ENCODE results near the gene RAPGEF4. TPM values are rescaled to one million over a fixed set of nuclear protein-coding genes. Genes with fewer than 3 reads are reported as not detected.
A peak's percentile ranks its signal among the peaks of the same experiment; 100 is the strongest.

The RAPGEF4 gene
- total and polyA plus RNA-seq, 3 experiments from 2014 or later = not detected

- ChIA-PET CTCF (no interaction called here), POLR2A (no interaction called here)
- no peak overlapping the region for H3K4me3 ChIP-seq (ENCODE audit: low read length)
- H3K27ac Mint-ChIP-seq = no peak overlapping the region
- no peaks in the 10 kb centered on the region for H3K9me3 Mint-ChIP-seq
- no peaks in the 10 kb centered on the region for H3K9me3 ChIP-seq (ENCODE audit: low read length)
- no peak overlapping the region for H3K27ac ChIP-seq (ENCODE audit: low read depth, low read length)
- H3K36me3 ChIP-seq (ENCODE audit: insufficient read depth, low read length) = no peaks in the 10 kb centered on the region
- no peaks in the 10 kb centered on the region for H3K36me3 Mint-ChIP-seq
- no peaks in the 10 kb centered on the region for H3K4me1 ChIP-seq (ENCODE audit: insufficient read depth, low read length)
- no peaks in the 10 kb centered on the region for H3K4me1 Mint-ChIP-seq
- peaks cover 5% of the 10 kb centered on the region for H3K27me3 ChIP-seq (ENCODE audit: insufficient read depth, low read length, poor library complexity, severe bottlenecking)
- H3K27me3 Mint-ChIP-seq = peaks cover 6 to 46% of the 10 kb centered on the region in 2 donors
- DNase-seq = no peak
- H3K4me3 Mint-ChIP-seq = no peak overlapping the region
These were observed 31.3 kb upstream of the RAPGEF4 start for GRCh38 chr2:172704072-172704936.

GRCh38 chr2:172705352-172705751, 30.3 kb upstream of the RAPGEF4 start:
- Histone ChIP-seq H3K27ac (ENCODE audit: low read depth, low read length) (no peak overlapping the region), H3K36me3 (ENCODE audit: insufficient read depth, low read length) (no peaks in the 10 kb centered on the region), H3K4me3 (ENCODE audit: low read length) (no peak overlapping the region), H3K4me1 (ENCODE audit: insufficient read depth, low read length) (no peaks in the 10 kb centered on the region), H3K9me3 (ENCODE audit: low read length) (no peaks in the 10 kb centered on the region), H3K27me3 (ENCODE audit: insufficient read depth, low read length, poor library complexity, severe bottlenecking) (peaks cover 5% of the 10 kb centered on the region)
- Mint-ChIP-seq H3K4me1 (no peaks in the 10 kb centered on the region), H3K27ac (no peak overlapping the region), H3K4me3 (no peak overlapping the region), H3K9me3 (no peaks in the 10 kb centered on the region), H3K36me3 (no peaks in the 10 kb centered on the region), H3K27me3 (peaks cover 6 to 46% of the 10 kb centered on the region in 2 donors)
- CTCF ChIA-PET = no interaction called here
- POLR2A ChIA-PET = no interaction called here
- DNase-seq = no peak

GRCh38 chr2:172708247-172708646, 27.4 kb upstream of the RAPGEF4 start:
- CTCF ChIA-PET = no interaction called here
- Mint-ChIP-seq H3K4me3 (no peak overlapping the region), H3K36me3 (no peaks in the 10 kb centered on the region), H3K27ac (no peak overlapping the region), H3K4me1 (no peaks in the 10 kb centered on the region), H3K9me3 (no peaks in the 10 kb centered on the region), H3K27me3 (peaks cover 6 to 39% of the 10 kb centered on the region in 2 donors)
- Histone ChIP-seq H3K4me1 (ENCODE audit: insufficient read depth, low read length) (no peaks in the 10 kb centered on the region), H3K27ac (ENCODE audit: low read depth, low read length) (no peak overlapping the region), H3K9me3 (ENCODE audit: low read length) (no peaks in the 10 kb centered on the region), H3K36me3 (ENCODE audit: insufficient read depth, low read length) (no peaks in the 10 kb centered on the region), H3K4me3 (ENCODE audit: low read length) (no peak overlapping the region), H3K27me3 (ENCODE audit: insufficient read depth, low read length, poor library complexity, severe bottlenecking) (no peaks in the 10 kb centered on the region)
- POLR2A ChIA-PET = no interaction called here
- no peak for DNase-seq

- no peaks in the 10 kb centered on the region for H3K9me3 Mint-ChIP-seq
- H3K27ac Mint-ChIP-seq = no peak overlapping the region
- no peak overlapping the region for H3K27ac ChIP-seq (ENCODE audit: low read depth, low read length)
- no peaks in the 10 kb centered on the region for H3K9me3 ChIP-seq (ENCODE audit: low read length)
- H3K27me3 ChIP-seq (ENCODE audit: insufficient read depth, low read length, poor library complexity, severe bottlenecking) = no peaks in the 10 kb centered on the region
- H3K4me3 Mint-ChIP-seq = no peak overlapping the region
- ChIA-PET CTCF (interaction anchor here (1.4 kb wide), 2 partner anchors 9 to 248 kb away, joined by 3 to 4 read pairs; no protein-coding TSS in a partner anchor), POLR2A (no interaction called here)
- H3K36me3 ChIP-seq (ENCODE audit: insufficient read depth, low read length) = no peaks in the 10 kb centered on the region
- no peaks in the 10 kb centered on the region for H3K4me1 ChIP-seq (ENCODE audit: insufficient read depth, low read length)
- H3K4me3 ChIP-seq (ENCODE audit: low read length) = no peak overlapping the region
- H3K27me3 Mint-ChIP-seq = peaks cover 5 to 34% of the 10 kb centered on the region in 2 donors
- H3K4me1 Mint-ChIP-seq = no peaks in the 10 kb centered on the region
- H3K36me3 Mint-ChIP-seq = no peaks in the 10 kb centered on the region
- no peak for DNase-seq
These were observed 25.9 kb upstream of the RAPGEF4 start for GRCh38 chr2:172709566-172710291.

- no peaks in the 10 kb centered on the region for H3K27me3 ChIP-seq (ENCODE audit: insufficient read depth, low read length, poor library complexity, severe bottlenecking)
- Mint-ChIP-seq H3K27ac (no peak overlapping the region), H3K9me3 (no peaks in the 10 kb centered on the region), H3K27me3 (peaks cover 3 to 31% of the 10 kb centered on the region in 2 donors), H3K36me3 (no peaks in the 10 kb centered on the region), H3K4me1 (no peaks in the 10 kb centered on the region), H3K4me3 (no peak overlapping the region)
- no peaks in the 10 kb centered on the region for H3K4me1 ChIP-seq (ENCODE audit: insufficient read depth, low read length)
- H3K4me3 ChIP-seq (ENCODE audit: low read length) = no peak overlapping the region
- peak in 2 of 5 donors; percentile 9 to 34 for DNase-seq
- H3K9me3 ChIP-seq (ENCODE audit: low read length) = no peaks in the 10 kb centered on the region
- no peak overlapping the region for H3K27ac ChIP-seq (ENCODE audit: low read depth, low read length)
- CTCF ChIA-PET = interaction anchor here (0.7 to 1.4 kb wide), 3 partner anchors 10 to 861 kb away, joined by 3 to 4 read pairs (median 3); no protein-coding TSS in a partner anchor
- POLR2A ChIA-PET = no interaction called here
- no peaks in the 10 kb centered on the region for H3K36me3 ChIP-seq (ENCODE audit: insufficient read depth, low read length)
These were observed 25.0 kb upstream of the RAPGEF4 start for GRCh38 chr2:172710584-172711047.

GRCh38 chr2:172711110-172711509, 24.5 kb upstream of the RAPGEF4 start:
- ChIA-PET CTCF (interaction anchor here (0.7 to 1.4 kb wide), 3 partner anchors 11 to 862 kb away, joined by 3 to 4 read pairs (median 3); no protein-coding TSS in a partner anchor), POLR2A (no interaction called here)
- no peaks in the 10 kb centered on the region for H3K9me3 ChIP-seq (ENCODE audit: low read length)
- no peak overlapping the region for H3K4me3 ChIP-seq (ENCODE audit: low read length)
- H3K36me3 ChIP-seq (ENCODE audit: insufficient read depth, low read length) = no peaks in the 10 kb centered on the region
- Mint-ChIP-seq H3K4me3 (no peak overlapping the region), H3K27me3 (peaks cover 3 to 26% of the 10 kb centered on the region in 2 donors), H3K4me1 (no peaks in the 10 kb centered on the region), H3K27ac (no peak overlapping the region), H3K9me3 (no peaks in the 10 kb centered on the region), H3K36me3 (no peaks in the 10 kb centered on the region)
- H3K27me3 ChIP-seq (ENCODE audit: insufficient read depth, low read length, poor library complexity, severe bottlenecking) = no peaks in the 10 kb centered on the region
- no peak overlapping the region for H3K27ac ChIP-seq (ENCODE audit: low read depth, low read length)
- no peaks in the 10 kb centered on the region for H3K4me1 ChIP-seq (ENCODE audit: insufficient read depth, low read length)
- no peak for DNase-seq

GRCh38 chr2:172712251-172712650, 23.4 kb upstream of the RAPGEF4 start:
- POLR2A ChIA-PET = no interaction called here

GRCh38 chr2:172713365-172713875, 22.2 kb upstream of the RAPGEF4 start:
- Histone ChIP-seq H3K27ac (ENCODE audit: low read depth, low read length) (no peak overlapping the region), H3K4me3 (ENCODE audit: low read length) (no peak overlapping the region), H3K9me3 (ENCODE audit: low read length) (no peaks in the 10 kb centered on the region), H3K4me1 (ENCODE audit: insufficient read depth, low read length) (no peaks in the 10 kb centered on the region), H3K36me3 (ENCODE audit: insufficient read depth, low read length) (no peaks in the 10 kb centered on the region), H3K27me3 (ENCODE audit: insufficient read depth, low read length, poor library complexity, severe bottlenecking) (no peaks in the 10 kb centered on the region)
- DNase-seq = no peak
- no peak overlapping the region for H3K27ac Mint-ChIP-seq
- H3K36me3 Mint-ChIP-seq = no peaks in the 10 kb centered on the region
- POLR2A ChIA-PET = no interaction called here
- H3K4me3 Mint-ChIP-seq = no peak overlapping the region
- CTCF ChIA-PET = no interaction called here
- no peaks in the 10 kb centered on the region for H3K4me1 Mint-ChIP-seq
- no peaks in the 10 kb centered on the region for H3K9me3 Mint-ChIP-seq
- H3K27me3 Mint-ChIP-seq = peaks cover 0 to 7% of the 10 kb centered on the region in 2 donors

More at GRCh38 chr2:172712251-172712650, 23.4 kb upstream of the RAPGEF4 start:
- H3K4me1 Mint-ChIP-seq = no peaks in the 10 kb centered on the region
- no peak overlapping the region for H3K27ac Mint-ChIP-seq
- CTCF ChIA-PET = no interaction called here
- H3K27me3 ChIP-seq (ENCODE audit: insufficient read depth, low read length, poor library complexity, severe bottlenecking) = no peaks in the 10 kb centered on the region
- H3K9me3 Mint-ChIP-seq = no peaks in the 10 kb centered on the region
- no peaks in the 10 kb centered on the region for H3K9me3 ChIP-seq (ENCODE audit: low read length)
- H3K27ac ChIP-seq (ENCODE audit: low read depth, low read length) = no peak overlapping the region
- H3K4me1 ChIP-seq (ENCODE audit: insufficient read depth, low read length) = no peaks in the 10 kb centered on the region
- peaks cover 3 to 18% of the 10 kb centered on the region in 2 donors for H3K27me3 Mint-ChIP-seq
- no peak for DNase-seq
- H3K36me3 ChIP-seq (ENCODE audit: insufficient read depth, low read length) = no peaks in the 10 kb centered on the region
- no peak overlapping the region for H3K4me3 ChIP-seq (ENCODE audit: low read length)
- H3K4me3 Mint-ChIP-seq = no peak overlapping the region
- no peaks in the 10 kb centered on the region for H3K36me3 Mint-ChIP-seq
